B cell (primary cell): ENCODE results near the gene JADE1. TPM values are rescaled to one million over a fixed set of nuclear protein-coding genes. Genes with fewer than 3 reads are reported as not detected.

Source experiments
- ATAC-seq: fragments of 200-7000 bp; cut with Tn5 transposase; one replicate; pipeline ENCODE4 v1.10.0; 2021; ENCODE audit warnings: low read depth, mild to moderate bottlenecking, moderate number of reproducible peaks, moderate library complexity
- CTCF ChIA-PET: fragments of 350-600 bp; sonication (Branson Sonifier 250); formaldehyde crosslinking; loops from one replicate; lab custom pipeline; 2021; ENCODE audit warnings: antibody characterized with exemption, inconsistent platforms; lab: Charles Lee
- POLR2A ChIA-PET: fragments of 350-600 bp; sonication (Branson Sonifier 250); formaldehyde crosslinking; loops from one replicate; lab custom pipeline; 2021; ENCODE audit warnings: antibody characterized with exemption; lab: Charles Lee
- DNase-seq: peaks from one replicate; pipeline ENCODE4 v3.0.0; 2013
- H2AFZ ChIP-seq: 2 replicates; pipeline ENCODE4 v1.6.1; 2012; ENCODE audit warnings: mild to moderate bottlenecking, low read depth, low read length; ENCODE audit not compliant: insufficient read depth, poor library complexity, severe bottlenecking
- H3K27ac ChIP-seq, 2 donors: 1 replicate in 1 of 2; 2 replicates in 1 of 2; pipeline ENCODE4 v1.5.1; 2012 to 2013; ENCODE audit warnings: low read length in 2 of 2, mild to moderate bottlenecking in 2 of 2, moderate library complexity in 1 of 2
- H3K27me3 ChIP-seq, 4 experiments: fragments of 200-600 bp in 1 of 4; sonication (generic) in 1 of 4; replicated peaks in 1 of 4; 1 replicate in 2 of 4; 2 replicates in 2 of 4; pipeline versions ENCODE4 v1.6.1 to v1.7.0; 2013 to 2016; ENCODE audit warnings: low read length in 3 of 4, mild to moderate bottlenecking in 2 of 4, mixed read lengths in 1 of 4, moderate library complexity in 1 of 4; ENCODE audit not compliant: insufficient read depth in 4 of 4, control insufficient read depth in 3 of 4; ENCODE audit errors: control extremely low read depth in 1 of 4
- H3K36me3 ChIP-seq, 2 experiments: replicated peaks in 1 of 2; 1 replicate in 1 of 2; 2 replicates in 1 of 2; pipeline versions ENCODE4 v1.6.1 to v1.7.1; 2013; ENCODE audit warnings: low read length in 1 of 2; ENCODE audit not compliant: insufficient read depth in 2 of 2, control insufficient read depth in 1 of 2; ENCODE audit errors: control extremely low read depth in 1 of 2, extremely low read depth in 1 of 2
- H3K4me1 ChIP-seq, 2 donors: fragments of 200-600 bp in 1 of 2; sonication (generic) in 1 of 2; 1 replicate in 1 of 2; 2 replicates in 1 of 2; pipeline versions ENCODE4 v1.5.1 to v1.6.1; 2013 to 2017; ENCODE audit warnings: low read length in 2 of 2; ENCODE audit not compliant: control insufficient read depth in 2 of 2, insufficient read depth in 2 of 2
- H3K4me2 ChIP-seq: replicated peaks from 2 replicates; pipeline ENCODE3; 2012; ENCODE audit warnings: mild to moderate bottlenecking, low read depth, low read length; ENCODE audit not compliant: poor library complexity, severe bottlenecking
- H3K4me3 ChIP-seq, 5 experiments: fragments of 200-600 bp in 1 of 5; sonication (generic) in 1 of 5; 1 replicate in 3 of 5; 2 replicates in 2 of 5; pipeline versions ENCODE4 v1.5.1 to v1.7.0; 2011 to 2016; ENCODE audit warnings: low read length in 4 of 5, mild to moderate bottlenecking in 4 of 5, low read depth in 2 of 5, control low read depth in 1 of 5, moderate library complexity in 1 of 5; ENCODE audit not compliant: insufficient read depth in 1 of 5; ENCODE audit errors: control extremely low read depth in 1 of 5, extremely low read depth in 1 of 5
- H3K79me2 ChIP-seq: fragments of 200-600 bp; sonication (generic); one replicate; pipeline ENCODE4 v1.6.0; 2016; ENCODE audit warnings: low read length; ENCODE audit not compliant: control insufficient read depth, insufficient read depth
- H3K9ac ChIP-seq: fragments of 200-600 bp; sonication (generic); 2 replicates; pipeline ENCODE4 v1.6.1; 2017; ENCODE audit warnings: mild to moderate bottlenecking, low read length, moderate library complexity
- H3K9me3 ChIP-seq, 3 donors: one replicate each; pipeline versions ENCODE4 v1.6.1 to v1.7.1; 2013; ENCODE audit warnings: low read length in 2 of 3; ENCODE audit not compliant: control insufficient read depth in 2 of 3, insufficient read depth in 1 of 3; ENCODE audit errors: control extremely low read depth in 1 of 3
- H4K20me1 ChIP-seq: 2 replicates; pipeline ENCODE4 v1.6.0; 2012; ENCODE audit warnings: mild to moderate bottlenecking, low read length; ENCODE audit not compliant: insufficient read depth, control insufficient read depth, poor library complexity, severe bottlenecking
- H3K27ac Mint-ChIP-seq: one replicate; pipeline ENCODE4 v1.8.0; 2021; ENCODE audit warnings: mixed read lengths
- H3K27me3 Mint-ChIP-seq: one replicate; pipeline ENCODE4 v1.8.0; 2021; ENCODE audit warnings: mixed read lengths
- H3K4me1 Mint-ChIP-seq: one replicate; pipeline ENCODE4 v1.8.0; 2021; ENCODE audit warnings: mixed read lengths
- H3K4me3 Mint-ChIP-seq: one replicate; pipeline ENCODE4 v1.8.0; 2021; ENCODE audit warnings: mixed read lengths
- H3K9me3 Mint-ChIP-seq: one replicate; pipeline ENCODE4 v1.8.0; 2022; ENCODE audit warnings: mixed read lengths; ENCODE audit not compliant: insufficient read depth
- CTCF ChIP-seq: fragments of 200-600 bp; IDR thresholded peaks from one replicate; pipeline ENCODE4 v1.8.0; 2022; ENCODE audit warnings: antibody characterized with exemption, mild to moderate bottlenecking
- EZH2 ChIP-seq: IDR thresholded peaks from 2 replicates; pipeline ENCODE4 v1.6.1; 2012; ENCODE audit warnings: borderline replicate concordance, low read depth, mild to moderate bottlenecking, moderate library complexity, low read length; ENCODE audit not compliant: insufficient read depth, poor library complexity, severe bottlenecking
- WGBS: methylation state at CpG from one replicate; pipeline ENCODE4 v1.1.5; 2013; ENCODE audit warnings: missing lambda C conversion rate; ENCODE audit not compliant: insufficient coverage; 5-methylcytosine and 5-hydroxymethylcytosine counted together
- intact Hi-C: fragments of 100-400 bp; cut with micrococcal nuclease; formaldehyde crosslinking; loops from one replicate; pipeline ENCODE4 v1.10.0; 2022
- polyA plus RNA-seq: library from polyadenylated mRNA; depleted of rRNA; stranded (reverse); fragments of >200 nt; gene quantifications from 2 replicates; pipeline ENCODE4 v1.2.3, GENCODE V29; 2012
- total RNA-seq, 2 donors: library from RNA; stranded (reverse); fragments of 120-200 nt in 1 of 2; gene quantifications; 1 replicate in 1 of 2; 2 replicates in 1 of 2; pipeline versions ENCODE4 v1.2.3 to v1.2.4, GENCODE V29; 2013 to 2022

Gene JADE1
- total and polyA plus RNA-seq, 2 donors (not counting 1 experiment from before 2014, with no cell fraction given) = 13.8 to 42.4 TPM

- no peaks in the 10 kb centered on the region for H3K9me3 ChIP-seq
These were observed 39.0 kb downstream of the JADE1 start for GRCh38 chr4:128848461-128848860.

GRCh38 chr4:128850252-128850651 is 40.8 kb downstream of the JADE1 start:
- Mint-ChIP-seq H3K9me3 (no peaks in the 10 kb centered on the region), H3K27me3 (no peaks in the 10 kb centered on the region), H3K4me3 (no peak overlapping the region), H3K27ac (no peak overlapping the region), H3K4me1 (peaks cover 6% of the 10 kb centered on the region)
- Histone ChIP-seq H3K36me3 (peaks cover 0 to 92% of the 10 kb centered on the region in 2 experiments), H3K9me3 (no peaks in the 10 kb centered on the region), H3K4me3 (no peak overlapping the region), H3K9ac (no peak overlapping the region), H3K27ac (no peak overlapping the region), H4K20me1 (peaks cover 26% of the 10 kb centered on the region), H3K79me2 (peaks cover 8% of the 10 kb centered on the region), H3K4me1 (peaks cover 3 to 5% of the 10 kb centered on the region in 2 donors), H3K27me3 (no peaks in the 10 kb centered on the region), H2AFZ (no peak overlapping the region), H3K4me2 (no peak overlapping the region)
- no peak for TF ChIP-seq EZH2
- TF ChIP-seq CTCF = no peak
- intact Hi-C loops = no loop called here
- ATAC-seq = no peak
- POLR2A ChIA-PET = no interaction called here
- no peak for DNase-seq
- 100% methylated on average over 2 of the region's 4 CpGs for WGBS
- CTCF ChIA-PET = interaction anchor here (0.7 to 1.0 kb wide), 2 partner anchors 12 to 1031 kb away, joined by 4 read pairs; no protein-coding TSS in a partner anchor

More at GRCh38 chr4:128848461-128848860, 39.0 kb downstream of the JADE1 start:
- Mint-ChIP-seq H3K27me3 (no peaks in the 10 kb centered on the region), H3K4me1 (no peaks in the 10 kb centered on the region), H3K4me3 (no peak overlapping the region), H3K9me3 (no peaks in the 10 kb centered on the region), H3K27ac (no peak overlapping the region)
- intact Hi-C loops = no loop called here
- Histone ChIP-seq H3K27me3 (no peaks in the 10 kb centered on the region), H3K79me2 (peaks cover 18% of the 10 kb centered on the region), H3K36me3 (peaks cover 0 to 93% of the 10 kb centered on the region in 2 experiments), H2AFZ (no peak overlapping the region), H3K9ac (no peak overlapping the region), H4K20me1 (peaks cover 35% of the 10 kb centered on the region), H3K4me3 (no peak overlapping the region), H3K4me2 (no peak overlapping the region), H3K4me1 (no peaks in the 10 kb centered on the region), H3K27ac (no peak overlapping the region)
- POLR2A ChIA-PET = no interaction called here
- CTCF ChIA-PET = no interaction called here
- DNase-seq = no peak
- no peak for ATAC-seq
- WGBS = 100% methylated on average over 1 of the region's 3 CpGs
- no peak for TF ChIP-seq CTCF
- no peak for TF ChIP-seq EZH2
